ENCODE measurements around the gene CCDC18.

- no peak for TF ChIP-seq CTCF (conservative IDR thresholded peaks at IDR 0.05; ENCODE audit: low read depth in 2 of 2)
- no peak for TF ChIP-seq POLR2AphosphoS5 (IDR thresholded peaks at IDR 0.05; ENCODE audit: low read depth)
- no peak for TF ChIP-seq EZH2 (IDR thresholded peaks at IDR 0.05; ENCODE audit: low read depth, unreplicated experiment)
Measured at GRCh38 chr1:93256433-93256832, 75.9 kb downstream of the CCDC18 start.
